Measurements from ENCODE around the gene MEGF9.

DNA sequence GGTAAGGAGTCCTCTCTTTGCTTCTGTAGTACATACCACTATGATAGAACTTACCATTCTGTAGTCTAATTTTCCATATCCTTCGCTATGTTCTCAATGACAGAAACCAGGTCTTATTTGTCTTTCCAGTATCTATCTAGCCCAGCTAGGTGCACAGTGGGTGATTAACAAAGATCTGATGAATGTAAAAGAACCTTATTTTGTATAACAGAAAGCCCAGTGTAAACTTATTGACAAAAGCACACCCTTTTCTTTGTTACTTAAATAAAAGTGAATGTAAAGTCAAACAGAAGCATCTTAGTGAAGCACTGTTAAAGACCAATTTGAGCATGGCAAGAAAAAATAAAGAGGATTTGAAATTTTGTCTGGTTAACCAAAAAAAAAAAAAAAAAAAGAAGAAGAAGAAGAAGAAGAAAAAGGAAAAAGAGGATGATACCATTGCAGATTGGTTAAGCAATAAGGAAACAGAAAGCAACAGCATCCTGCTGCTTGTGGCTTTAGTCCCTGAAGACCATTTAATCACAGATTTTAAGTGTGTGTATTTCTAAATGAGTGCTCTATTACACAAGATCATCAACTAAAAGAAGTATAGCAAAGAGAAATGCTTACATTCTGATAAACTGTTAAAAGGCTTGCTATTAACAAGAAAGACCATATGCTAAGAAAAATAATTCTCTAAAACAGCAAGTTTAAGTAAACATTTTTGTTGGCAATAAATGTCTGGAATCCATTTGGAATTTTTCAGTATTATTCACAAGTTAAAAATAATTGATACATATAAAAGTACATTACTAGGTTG is 21.2 kb downstream of the MEGF9 start:
- TF ChIP-seq, protein P1, sequence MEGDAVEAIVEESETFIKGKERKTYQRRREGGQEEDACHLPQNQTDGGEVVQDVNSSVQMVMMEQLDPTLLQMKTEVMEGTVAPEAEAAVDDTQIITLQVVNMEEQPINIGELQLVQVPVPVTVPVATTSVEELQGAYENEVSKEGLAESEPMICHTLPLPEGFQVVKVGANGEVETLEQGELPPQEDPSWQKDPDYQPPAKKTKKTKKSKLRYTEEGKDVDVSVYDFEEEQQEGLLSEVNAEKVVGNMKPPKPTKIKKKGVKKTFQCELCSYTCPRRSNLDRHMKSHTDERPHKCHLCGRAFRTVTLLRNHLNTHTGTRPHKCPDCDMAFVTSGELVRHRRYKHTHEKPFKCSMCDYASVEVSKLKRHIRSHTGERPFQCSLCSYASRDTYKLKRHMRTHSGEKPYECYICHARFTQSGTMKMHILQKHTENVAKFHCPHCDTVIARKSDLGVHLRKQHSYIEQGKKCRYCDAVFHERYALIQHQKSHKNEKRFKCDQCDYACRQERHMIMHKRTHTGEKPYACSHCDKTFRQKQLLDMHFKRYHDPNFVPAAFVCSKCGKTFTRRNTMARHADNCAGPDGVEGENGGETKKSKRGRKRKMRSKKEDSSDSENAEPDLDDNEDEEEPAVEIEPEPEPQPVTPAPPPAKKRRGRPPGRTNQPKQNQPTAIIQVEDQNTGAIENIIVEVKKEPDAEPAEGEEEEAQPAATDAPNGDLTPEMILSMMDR (conservative IDR thresholded peaks at IDR 0.05), result no peak
- TF ChIP-seq EZH2 (IDR thresholded peaks at IDR 0.05; ENCODE audit: low read depth), result no peak

All from PC-9 (cell line).